ENCODE data around the gene CFDP1. TPM values are rescaled to one million over a fixed set of nuclear protein-coding genes. Genes with fewer than 3 reads are reported as not detected.
A peak's percentile ranks its signal among the peaks of the same experiment; 100 is the strongest.

Gene CFDP1
- total and polyA plus RNA-seq, 2 donors (not counting 3 experiments of a cell fraction or from before 2014, with no cell fraction given) = 17.8 to 53.8 TPM

DNA sequence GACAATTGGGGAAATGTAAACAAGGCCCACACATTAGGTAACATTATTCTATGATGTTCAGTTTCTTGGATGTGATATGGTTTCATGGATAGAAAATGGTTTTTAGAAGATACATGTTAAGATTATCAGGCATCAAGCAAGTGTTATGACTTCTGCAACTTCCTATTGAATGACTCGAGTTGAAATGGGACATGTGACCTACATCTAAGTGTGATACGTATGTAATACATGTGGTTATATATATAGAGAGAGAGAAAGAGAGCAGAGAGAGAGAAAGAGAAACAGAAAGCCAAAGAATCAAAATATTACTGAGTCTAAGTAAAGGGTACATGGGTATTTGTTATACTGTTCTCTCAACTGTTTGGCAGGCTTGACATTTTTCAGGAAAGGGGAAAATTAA, 29.5 kb upstream of the CFDP1 start:
- CTCF ChIA-PET = interaction anchor here (1.0 kb wide), 1 partner anchor 264 kb away, joined by 4 read pairs; no protein-coding TSS in a partner anchor
- Histone ChIP-seq H3K36me3 (ENCODE audit: control insufficient read depth in 2 of 2, extremely low read depth in 1 of 2, insufficient read depth in 2 of 2, low read length in 2 of 2) (no peaks in the 10 kb centered on the region), H3K9ac (replicated peaks; ENCODE audit: extremely low read depth, insufficient read depth, low read length) (no peak overlapping the region), H3K4me3 (replicated peaks in 1 of 3; ENCODE audit: insufficient read depth in 1 of 3, low read depth in 1 of 3, low read length in 3 of 3) (peak overlapping the region in 1 of 3 experiments; percentile 65), H3K4me1 (ENCODE audit: control insufficient read depth, extremely low read depth, insufficient read depth, low read length) (peaks cover 10% of the 10 kb centered on the region), H4K20me1 (replicated peaks; ENCODE audit: control insufficient read depth, extremely low read depth, insufficient read depth, low read length) (no peaks in the 10 kb centered on the region), H3K9me1 (replicated peaks; ENCODE audit: control insufficient read depth, extremely low read depth, insufficient read depth, low read length) (no peaks in the 10 kb centered on the region), H3K4me2 (ENCODE audit: insufficient read depth, low read length) (peak overlapping the region; percentile 89), H3K27ac (ENCODE audit: insufficient read depth, low read depth, low read length) (no peak overlapping the region), H3K9me3 (replicated peaks; ENCODE audit: control insufficient read depth, insufficient read depth, low read length) (no peaks in the 10 kb centered on the region), H3K27me3 (ENCODE audit: control insufficient read depth in 2 of 2, insufficient read depth in 2 of 2, low read length in 2 of 2) (no peaks in the 10 kb centered on the region), H2AFZ (ENCODE audit: low read depth, low read length) (no peak overlapping the region), H3K79me2 (ENCODE audit: control insufficient read depth, insufficient read depth, low read length) (peaks cover 59% of the 10 kb centered on the region)
- no peak for TF ChIP-seq JUN (IDR thresholded peaks at IDR 0.05; ENCODE audit: borderline replicate concordance, insufficient read depth, insufficient read length, low read depth)
- TF ChIP-seq, protein P1, sequence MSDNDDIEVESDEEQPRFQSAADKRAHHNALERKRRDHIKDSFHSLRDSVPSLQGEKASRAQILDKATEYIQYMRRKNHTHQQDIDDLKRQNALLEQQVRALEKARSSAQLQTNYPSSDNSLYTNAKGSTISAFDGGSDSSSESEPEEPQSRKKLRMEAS (IDR thresholded peaks at IDR 0.05; ENCODE audit: insufficient read depth, insufficient read length) = no peak
- no peak for TF ChIP-seq POLR2A (IDR thresholded peaks at IDR 0.05; ENCODE audit: low read depth, low read length)
- no peak for TF ChIP-seq MYC (IDR thresholded peaks at IDR 0.05; ENCODE audit: low read depth, low read length)
- TF ChIP-seq POLR2AphosphoS5 (IDR thresholded peaks at IDR 0.05; ENCODE audit: insufficient read depth, low read depth, low read length) = no peak
- no peak for TF ChIP-seq GATA2 (IDR thresholded peaks at IDR 0.05; ENCODE audit: insufficient read depth, insufficient read length, low read depth, low read length)
- TF ChIP-seq, protein P2, sequence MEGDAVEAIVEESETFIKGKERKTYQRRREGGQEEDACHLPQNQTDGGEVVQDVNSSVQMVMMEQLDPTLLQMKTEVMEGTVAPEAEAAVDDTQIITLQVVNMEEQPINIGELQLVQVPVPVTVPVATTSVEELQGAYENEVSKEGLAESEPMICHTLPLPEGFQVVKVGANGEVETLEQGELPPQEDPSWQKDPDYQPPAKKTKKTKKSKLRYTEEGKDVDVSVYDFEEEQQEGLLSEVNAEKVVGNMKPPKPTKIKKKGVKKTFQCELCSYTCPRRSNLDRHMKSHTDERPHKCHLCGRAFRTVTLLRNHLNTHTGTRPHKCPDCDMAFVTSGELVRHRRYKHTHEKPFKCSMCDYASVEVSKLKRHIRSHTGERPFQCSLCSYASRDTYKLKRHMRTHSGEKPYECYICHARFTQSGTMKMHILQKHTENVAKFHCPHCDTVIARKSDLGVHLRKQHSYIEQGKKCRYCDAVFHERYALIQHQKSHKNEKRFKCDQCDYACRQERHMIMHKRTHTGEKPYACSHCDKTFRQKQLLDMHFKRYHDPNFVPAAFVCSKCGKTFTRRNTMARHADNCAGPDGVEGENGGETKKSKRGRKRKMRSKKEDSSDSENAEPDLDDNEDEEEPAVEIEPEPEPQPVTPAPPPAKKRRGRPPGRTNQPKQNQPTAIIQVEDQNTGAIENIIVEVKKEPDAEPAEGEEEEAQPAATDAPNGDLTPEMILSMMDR (IDR thresholded peaks at IDR 0.05; ENCODE audit: extremely low read depth in 1 of 2, insufficient read depth in 1 of 2, low read depth in 1 of 2, low read length in 2 of 2) = no peak
- TF ChIP-seq EZH2 (IDR thresholded peaks at IDR 0.05; ENCODE audit: borderline replicate concordance, low read depth, low read length, severe bottlenecking) = no peak
- TF ChIP-seq FOS (IDR thresholded peaks at IDR 0.05; ENCODE audit: borderline replicate concordance, insufficient read depth, low read length) = no peak
- peak; percentile 12 for FAIRE-seq
- no peak for DNase-seq (ENCODE audit: low read depth, low spot score)
- BruUV-seq (replicated peaks) = no TSS peak
- POLR2A ChIA-PET = no interaction called here
- intact Hi-C loops (cut with micrococcal nuclease) = loop anchor here (5.0 kb wide), 2 partner anchors 184 to 211 kb away; partner anchors contain the start of genes BCAR1, KARS1 and TERF2IP
- dilution Hi-C loops (cut with MboI; ENCODE audit: extremely low pct_ligation_motif_present, low sequenced_read_pairs) = no loop called here
